HCT116 (cell line): ENCODE measurements around the gene LTB4R2. TPM values are rescaled to one million over a fixed set of nuclear protein-coding genes. Genes with fewer than 3 reads are reported as not detected.
A peak's percentile ranks its signal among the peaks of the same experiment; 100 is the strongest.

Source experiments
- ATAC-seq: fragments of 200-7000 bp; cut with Tn5 transposase; 2 replicates; pipeline ENCODE4 v1.9.1; 2020; ENCODE audit warnings: mild to moderate bottlenecking, moderate library complexity
- BruUV-seq: library from RNA; stranded (reverse); fragments of 400-500 nt; replicated peaks from 2 replicates; lab custom pipeline; 2021; lab: Mats Ljungman, UMichigan
- CTCF ChIA-PET: fragments of 300-600 bp; sonication (Branson Sonifier 250); formaldehyde crosslinking; loops from one replicate; lab custom pipeline; 2021; ENCODE audit warnings: antibody characterized with exemption; lab: Charles Lee
- POLR2A ChIA-PET: fragments of 300-600, 350-600 bp; sonication (Branson Sonifier 250); formaldehyde crosslinking; loops from one replicate; lab custom pipeline; 2021; ENCODE audit warnings: antibody characterized with exemption; lab: Charles Lee
- RAD21 ChIA-PET, 2 experiments: fragments of 300-600 bp; sonication (Branson Sonifier 250); formaldehyde crosslinking; loops; one replicate each; lab custom pipeline; 2023; ENCODE audit warnings: low total read pairs in 2 of 2; ENCODE audit not compliant: uncharacterized antibody in 2 of 2, unreplicated experiment in 2 of 2, low non-redundant PET in 1 of 2; lab: Charles Lee
- DNase-seq: peaks from one replicate; pipeline ENCODE4 v3.0.0-alpha.2; 2010; ENCODE audit warnings: low read depth, low spot score
- H2AFZ ChIP-seq: fragments of 200-600 bp; shearing (Covaris generic), sonication (generic); 2 replicates; pipeline ENCODE4 v1.6.1; 2017; ENCODE audit warnings: low read depth, mixed run types, mixed read lengths, antibody characterized with exemption, low read length; ENCODE audit not compliant: poor library complexity, severe bottlenecking
- H3K27ac ChIP-seq: 2 replicates; pipeline ENCODE4 v1.5.1; 2012; ENCODE audit warnings: low read depth, low read length
- H3K27me3 ChIP-seq: fragments of 200-600 bp; sonication (generic); 2 replicates; pipeline ENCODE4 v1.6.1; 2016; ENCODE audit warnings: mixed run types, low read length, mixed read lengths; ENCODE audit not compliant: insufficient read depth
- H3K36me3 ChIP-seq, 2 experiments: fragments of 200-500 bp in 1 of 2; fragments of 200-600 bp in 1 of 2; sonication (Bioruptor generic) in 1 of 2; sonication (generic) in 1 of 2; 2 replicates each; pipeline versions ENCODE4 v1.5.1 to v1.6.1; 2014 to 2016; ENCODE audit warnings: low read length in 2 of 2, inconsistent platforms in 1 of 2, mixed read lengths in 1 of 2, mixed run types in 1 of 2; ENCODE audit not compliant: insufficient read depth in 2 of 2, control insufficient read depth in 1 of 2
- H3K4me1 ChIP-seq, 2 experiments: fragments of 200-600 bp in 1 of 2; sonication (generic) in 1 of 2; 2 replicates each; pipeline versions ENCODE4 v1.5.1 to v1.6.1; 2012 to 2017; ENCODE audit warnings: low read length in 2 of 2, inconsistent platforms in 1 of 2, mild to moderate bottlenecking in 1 of 2, mixed read lengths in 1 of 2, mixed run types in 1 of 2, moderate library complexity in 1 of 2; ENCODE audit not compliant: insufficient read depth in 2 of 2, control insufficient read depth in 1 of 2
- H3K4me2 ChIP-seq: fragments of 200-600 bp; sonication (generic); 2 replicates; pipeline ENCODE4 v1.6.1; 2017; ENCODE audit warnings: mixed run types, low read length, mixed read lengths
- H3K4me3 ChIP-seq, 2 experiments: fragments of 200-600 bp in 1 of 2; sonication (generic) in 1 of 2; replicated peaks in 1 of 2; 2 replicates each; pipeline ENCODE4 v1.5.1; 2011 to 2016; ENCODE audit warnings: low read length in 2 of 2, control low read depth in 1 of 2, low read depth in 1 of 2, mild to moderate bottlenecking in 1 of 2, mixed read lengths in 1 of 2, mixed run types in 1 of 2
- H3K79me2 ChIP-seq: fragments of 200-600 bp; sonication (generic); 2 replicates; pipeline ENCODE4 v1.6.1; 2017; ENCODE audit warnings: mild to moderate bottlenecking, mixed run types, low read length, moderate library complexity, mixed read lengths; ENCODE audit not compliant: insufficient read depth
- H3K9ac ChIP-seq: fragments of 200-600 bp; sonication (generic); 2 replicates; pipeline ENCODE4 v1.6.1; 2016; ENCODE audit warnings: low read length, mixed read lengths
- H3K9me2 ChIP-seq: fragments of 200-600 bp; sonication (generic), shearing (Covaris generic); 2 replicates; pipeline ENCODE4 v1.6.1; 2017; ENCODE audit warnings: mixed run types, mild to moderate bottlenecking, moderate library complexity; ENCODE audit not compliant: insufficient read depth
- H3K9me3 ChIP-seq, 2 experiments: fragments of 200-500 bp in 1 of 2; fragments of 200-600 bp in 1 of 2; sonication (Bioruptor generic) in 1 of 2; sonication (generic) in 1 of 2; 2 replicates each; pipeline ENCODE4 v1.6.1; 2014 to 2017; ENCODE audit warnings: low read length in 2 of 2, mixed read lengths in 2 of 2, inconsistent platforms in 1 of 2, low read depth in 1 of 2, mild to moderate bottlenecking in 1 of 2, mixed run types in 1 of 2, moderate library complexity in 1 of 2; ENCODE audit not compliant: control insufficient read depth in 1 of 2, insufficient read depth in 1 of 2
- H4K20me1 ChIP-seq: fragments of 200-600 bp; sonication (generic), shearing (Covaris generic); 2 replicates; pipeline ENCODE4 v1.6.1; 2017; ENCODE audit warnings: mixed run types, mild to moderate bottlenecking, moderate library complexity; ENCODE audit not compliant: insufficient read depth
- CBX3 ChIP-seq: IDR thresholded peaks from 2 replicates; pipeline ENCODE4 v1.6.1; 2012; ENCODE audit warnings: low read depth
- EGR1 ChIP-seq: IDR thresholded peaks from 2 replicates; pipeline ENCODE4 v1.6.1; 2012; ENCODE audit warnings: low read depth
- FOSL1 ChIP-seq: IDR thresholded peaks from 2 replicates; pipeline ENCODE4 v1.6.1; 2012; ENCODE audit warnings: low read depth
- JUND ChIP-seq: IDR thresholded peaks from 2 replicates; pipeline ENCODE4 v1.6.1; 2012
- MAX ChIP-seq: IDR thresholded peaks from 2 replicates; pipeline ENCODE4 v1.6.1; 2012
- POLR2AphosphoS5 ChIP-seq: IDR thresholded peaks from 2 replicates; pipeline ENCODE4 v1.6.1; 2011; ENCODE audit warnings: mild to moderate bottlenecking, low read depth, low read length, moderate library complexity
- RAD21 ChIP-seq: IDR thresholded peaks from 2 replicates; pipeline ENCODE4 v1.6.1; 2012; ENCODE audit warnings: low read depth, mild to moderate bottlenecking
- SP1 ChIP-seq: IDR thresholded peaks from 2 replicates; pipeline ENCODE4 v1.6.1; 2012; ENCODE audit warnings: low read depth
- SRF ChIP-seq: IDR thresholded peaks from 2 replicates; pipeline ENCODE4 v1.6.1; 2012; ENCODE audit warnings: low read depth
- TCF7L2 ChIP-seq: IDR thresholded peaks from 2 replicates; pipeline ENCODE4 v1.7.0; 2011; ENCODE audit warnings: borderline replicate concordance, inconsistent platforms; ENCODE audit not compliant: insufficient read depth, insufficient read length; ENCODE audit errors: extremely low read depth
- ZFX ChIP-seq: fragments of 450-650 bp; IDR thresholded peaks from 2 replicates; pipeline ENCODE4 v1.6.1; 2017
- intact Hi-C: fragments of 100-400 bp; cut with micrococcal nuclease; formaldehyde crosslinking; loops from 2 replicates; pipeline ENCODE4 v1.10.0; 2022
- total RNA-seq: library from RNA; stranded (reverse); gene quantifications from one replicate; pipeline ENCODE4 v1.2.1, GENCODE V29; 2021; ENCODE audit not compliant: unreplicated experiment

LTB4R2 gene
- total RNA-seq, 1 experiment from 2014 or later = 15.4 TPM

DNA sequence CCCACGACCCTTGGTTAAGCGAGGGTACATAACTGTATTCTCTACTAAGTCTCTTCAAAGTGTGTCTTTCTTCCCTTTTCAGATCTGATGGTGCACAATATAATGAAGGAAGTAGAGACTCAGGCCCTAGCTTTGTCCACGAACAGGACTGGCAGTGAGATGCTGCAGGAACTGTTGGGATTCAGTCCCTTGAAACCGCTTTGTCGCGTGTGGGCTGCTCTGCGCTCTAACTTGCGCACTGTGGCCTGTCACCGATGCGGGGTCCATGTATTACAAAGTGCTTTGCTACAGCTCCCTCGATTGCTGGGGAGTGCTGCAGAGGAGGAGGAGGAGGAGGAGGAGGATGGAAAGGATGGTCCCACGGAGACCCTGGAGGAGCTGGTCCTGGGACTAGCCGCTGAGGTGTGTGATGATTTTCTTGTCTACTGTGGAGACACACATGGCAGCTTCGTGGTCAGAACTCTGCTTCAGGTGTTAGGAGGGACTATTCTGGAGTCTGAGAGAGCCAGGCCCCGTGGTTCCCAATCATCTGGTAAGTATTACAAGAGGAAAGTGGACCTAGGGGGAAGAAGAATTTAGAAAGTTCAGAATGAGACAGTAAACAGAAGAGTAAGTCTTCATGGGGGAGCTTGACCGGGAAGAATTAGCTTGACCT lies 9.5 kb upstream of the LTB4R2 start:
- Histone ChIP-seq H3K27ac (peak overlapping the region; percentile 77), H3K4me3 (peak overlapping the region; percentile 66 to 80), H2AFZ (no peak overlapping the region), H3K79me2 (peaks cover 28% of the 10 kb centered on the region), H3K9me2 (no peaks in the 10 kb centered on the region), H3K4me1 (peaks cover 17 to 31% of the 10 kb centered on the region in 2 experiments), H3K9me3 (no peaks in the 10 kb centered on the region), H3K27me3 (no peaks in the 10 kb centered on the region), H3K9ac (peak overlapping the region; percentile 79), H3K4me2 (peak overlapping the region; percentile 95), H4K20me1 (no peaks in the 10 kb centered on the region), H3K36me3 (peaks cover 37 to 45% of the 10 kb centered on the region in 2 experiments)
- intact Hi-C loops = no loop called here
- no peak for DNase-seq
- TF ChIP-seq POLR2AphosphoS5 = no peak
- no peak for TF ChIP-seq MAX
- no TSS peak for BruUV-seq
- no peak for ATAC-seq
- ChIA-PET POLR2A (interaction anchor here (0.8 to 3.7 kb wide), 4 partner anchors 29 to 207 kb away, joined by 3 to 30 read pairs (median 6); partner anchors contain the start of genes KHNYN, PCK2, RABGGTA and TINF2), RAD21 (interaction anchor here (0.7 to 1.8 kb wide), 3 partner anchors 57 to 131 kb away, joined by 3 to 9 read pairs (median 4); partner anchors contain the start of gene TINF2 (in 2 of the 2)), CTCF (interaction anchor here (1.1 to 4.7 kb wide), 6 partner anchors 8 to 136 kb away, joined by 3 to 71 read pairs (median 12); partner anchors contain the start of genes CIDEB and TINF2)

DNA sequence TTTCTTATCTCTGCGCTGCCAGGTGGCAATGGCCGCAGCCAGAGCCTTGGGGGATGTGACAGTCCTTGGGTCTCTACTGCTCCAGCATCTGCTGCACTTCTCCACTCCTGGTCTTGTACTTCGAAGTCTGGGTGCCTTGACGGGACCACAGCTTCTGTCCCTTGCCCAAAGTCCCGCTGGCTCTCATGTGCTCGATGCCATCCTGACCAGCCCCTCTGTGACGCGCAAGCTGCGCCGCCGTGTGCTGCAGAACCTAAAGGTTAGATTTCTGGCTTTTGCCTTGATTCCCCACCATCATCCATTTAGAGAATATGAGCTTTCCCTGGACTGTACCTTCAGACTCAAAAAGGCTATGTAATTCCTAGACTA lies 5.9 kb upstream of the LTB4R2 start:
- Histone ChIP-seq H2AFZ (no peak overlapping the region), H3K79me2 (peaks cover 28% of the 10 kb centered on the region), H3K4me1 (peaks cover 14 to 26% of the 10 kb centered on the region in 2 experiments), H3K27me3 (no peaks in the 10 kb centered on the region), H3K9ac (no peak overlapping the region), H4K20me1 (no peaks in the 10 kb centered on the region), H3K9me3 (no peaks in the 10 kb centered on the region), H3K4me3 (no peak overlapping the region), H3K36me3 (peaks cover 44% of the 10 kb centered on the region in 2 experiments; a peak in 3 of 4 replicates), H3K27ac (no peak overlapping the region), H3K4me2 (no peak overlapping the region), H3K9me2 (no peaks in the 10 kb centered on the region)
- POLR2A ChIA-PET = no interaction called here
- CTCF ChIA-PET = no interaction called here
- DNase-seq (no peak), ATAC-seq (no peak)
- BruUV-seq = no TSS peak
- no peak for TF ChIP-seq EGR1
- TF ChIP-seq FOSL1 = no peak
- TF ChIP-seq JUND = no peak
- no peak for TF ChIP-seq TCF7L2
- no peak for TF ChIP-seq RAD21
- TF ChIP-seq CBX3 = no peak
- TF ChIP-seq SP1 = no peak
- no peak for TF ChIP-seq ZFX
- TF ChIP-seq SRF = no peak
- RAD21 ChIA-PET = no interaction called here
- intact Hi-C loops = no loop called here
